Smooth muscle cell (in vitro differentiated cells): ENCODE results near the gene TCF12. TPM values are rescaled to one million over a fixed set of nuclear protein-coding genes. Genes with fewer than 3 reads are reported as not detected.

Experiments used
- DNase-seq: peaks from one replicate; lab custom pipeline; 2025; ENCODE audit not compliant: unreplicated experiment; lab: John Stamatoyannopoulos, UW
- H2AFZ ChIP-seq: fragments of 200-600 bp; sonication (generic); 2 replicates; pipeline ENCODE4 v1.6.0; 2016; ENCODE audit warnings: antibody characterized with exemption, low read depth, mild to moderate bottlenecking
- H3F3A ChIP-seq: fragments of 200-600 bp; sonication (generic); 2 replicates; pipeline ENCODE4 v1.6.0; 2017; ENCODE audit warnings: antibody characterized with exemption, low read depth
- H3K27ac ChIP-seq: fragments of 200-600 bp; sonication (generic); 2 replicates; pipeline ENCODE4 v1.5.1; 2016; ENCODE audit warnings: low read depth, mild to moderate bottlenecking
- H3K27me3 ChIP-seq: fragments of 200-600 bp; sonication (generic); 2 replicates; pipeline ENCODE4 v1.6.1; 2016; ENCODE audit warnings: low read depth, mild to moderate bottlenecking
- H3K36me3 ChIP-seq: fragments of 200-600 bp; sonication (generic); 2 replicates; pipeline ENCODE4 v1.5.1; 2016; ENCODE audit warnings: low read depth
- H3K4me1 ChIP-seq: fragments of 200-600 bp; sonication (generic); 2 replicates; pipeline ENCODE4 v1.5.1; 2016; ENCODE audit warnings: low read depth
- H3K4me2 ChIP-seq: fragments of 200-600 bp; sonication (generic); 2 replicates; pipeline ENCODE4 v1.6.0; 2016; ENCODE audit warnings: mild to moderate bottlenecking
- H3K4me3 ChIP-seq: fragments of 200-600 bp; sonication (generic); 2 replicates; pipeline ENCODE4 v1.5.1; 2016; ENCODE audit warnings: mild to moderate bottlenecking
- H3K79me2 ChIP-seq: fragments of 200-600 bp; sonication (generic); 2 replicates; pipeline ENCODE4 v1.6.0; 2016; ENCODE audit warnings: low read depth, mild to moderate bottlenecking
- H3K9ac ChIP-seq: fragments of 200-600 bp; sonication (generic); 2 replicates; pipeline ENCODE4 v1.6.0; 2016; ENCODE audit warnings: low read depth
- H3K9me3 ChIP-seq: fragments of 200-600 bp; sonication (generic); replicated peaks from 2 replicates; pipeline ENCODE4 v1.5.1; 2016; ENCODE audit warnings: low read depth
- H4K20me1 ChIP-seq: fragments of 200-600 bp; sonication (generic); 2 replicates; pipeline ENCODE4 v1.6.0; 2016; ENCODE audit warnings: low read depth
- WGBS: methylation state at CpG from one replicate; pipeline ENCODE4 v1.1.7; 2016; ENCODE audit warnings: low lambda C conversion rate; 5-methylcytosine and 5-hydroxymethylcytosine counted together
- polyA plus RNA-seq: library from polyadenylated mRNA; unstranded; fragments of >200 nt; fragmentation: Nextera tagmentation; extraction: Ambion mirVana; gene quantifications from 2 replicates; pipeline ENCODE4 v1.2.1, GENCODE V29; 2016
- total RNA-seq: library from RNA; depleted of rRNA; stranded (reverse); fragments of >200 nt; gene quantifications from 2 replicates; pipeline ENCODE4 v1.2.3, GENCODE V29; 2014
- TF ChIP-seq, protein P1 (sequence below): fragments of 200-600 bp; sonication (generic); IDR thresholded peaks from 2 replicates; pipeline ENCODE4 v1.5.1; 2017; ENCODE audit warnings: borderline replicate concordance, mild to moderate bottlenecking, antibody characterized with exemption; ENCODE audit not compliant: insufficient read depth, poor library complexity, severe bottlenecking

Gene TCF12
- total and polyA plus RNA-seq, 2 experiments from 2014 or later = 54.1 to 302 TPM

DNA sequence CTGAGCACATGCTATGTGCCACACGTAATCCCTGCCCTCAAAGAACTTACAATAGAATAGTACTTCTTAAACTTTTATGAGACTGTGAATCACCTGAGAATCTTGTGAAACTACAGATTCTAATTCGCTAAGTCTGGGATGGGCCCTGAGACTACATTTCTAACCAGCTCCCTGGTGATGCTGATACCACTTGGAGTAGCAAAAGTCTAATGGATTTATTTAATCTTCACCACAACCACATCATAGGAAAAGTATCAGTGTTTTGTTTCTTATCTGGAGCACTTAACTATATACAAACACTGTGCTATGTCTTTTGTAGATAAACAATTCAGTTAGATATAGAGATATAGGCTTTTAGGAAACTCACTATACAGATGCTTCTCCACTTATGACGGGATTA is 23.8 kb upstream of the TCF12 start:
- Histone ChIP-seq H3K4me2 (no peak overlapping the region), H3K27ac (no peak overlapping the region), H3K4me3 (no peak overlapping the region), H4K20me1 (no peaks in the 10 kb centered on the region), H3K9ac (no peak overlapping the region), H3F3A (no peaks in the 10 kb centered on the region), H3K4me1 (no peaks in the 10 kb centered on the region), H3K36me3 (no peaks in the 10 kb centered on the region), H2AFZ (no peak overlapping the region), H3K79me2 (no peaks in the 10 kb centered on the region), H3K27me3 (no peaks in the 10 kb centered on the region), H3K9me3 (no peaks in the 10 kb centered on the region)
- TF ChIP-seq, protein P1, sequence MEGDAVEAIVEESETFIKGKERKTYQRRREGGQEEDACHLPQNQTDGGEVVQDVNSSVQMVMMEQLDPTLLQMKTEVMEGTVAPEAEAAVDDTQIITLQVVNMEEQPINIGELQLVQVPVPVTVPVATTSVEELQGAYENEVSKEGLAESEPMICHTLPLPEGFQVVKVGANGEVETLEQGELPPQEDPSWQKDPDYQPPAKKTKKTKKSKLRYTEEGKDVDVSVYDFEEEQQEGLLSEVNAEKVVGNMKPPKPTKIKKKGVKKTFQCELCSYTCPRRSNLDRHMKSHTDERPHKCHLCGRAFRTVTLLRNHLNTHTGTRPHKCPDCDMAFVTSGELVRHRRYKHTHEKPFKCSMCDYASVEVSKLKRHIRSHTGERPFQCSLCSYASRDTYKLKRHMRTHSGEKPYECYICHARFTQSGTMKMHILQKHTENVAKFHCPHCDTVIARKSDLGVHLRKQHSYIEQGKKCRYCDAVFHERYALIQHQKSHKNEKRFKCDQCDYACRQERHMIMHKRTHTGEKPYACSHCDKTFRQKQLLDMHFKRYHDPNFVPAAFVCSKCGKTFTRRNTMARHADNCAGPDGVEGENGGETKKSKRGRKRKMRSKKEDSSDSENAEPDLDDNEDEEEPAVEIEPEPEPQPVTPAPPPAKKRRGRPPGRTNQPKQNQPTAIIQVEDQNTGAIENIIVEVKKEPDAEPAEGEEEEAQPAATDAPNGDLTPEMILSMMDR = no peak
- WGBS = 54% methylated on average over 3 of the region's 3 CpGs
- no peak for DNase-seq

DNA sequence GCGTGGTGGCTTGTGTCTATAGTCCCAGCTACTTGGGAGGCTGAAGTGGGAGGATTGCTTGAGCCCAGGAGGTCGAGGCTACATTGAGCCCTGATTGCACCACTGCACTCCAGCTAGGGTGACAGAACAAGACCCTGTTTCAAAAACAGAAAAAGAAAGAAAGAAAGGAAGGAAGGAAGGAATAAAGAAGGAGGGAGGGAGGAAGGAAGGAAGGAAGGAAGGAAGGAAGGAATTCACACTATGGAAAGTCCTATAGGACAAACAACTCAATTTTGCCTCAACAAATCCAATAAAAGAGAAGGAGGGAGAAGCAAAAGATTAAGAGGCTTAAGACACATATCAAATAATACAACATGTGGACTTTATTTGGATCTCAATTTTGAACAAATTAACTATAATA is 16.5 kb upstream of the TCF12 start:
- DNase-seq = no peak
- no peaks in the 10 kb centered on the region for H3K79me2 ChIP-seq
- no peaks in the 10 kb centered on the region for H3F3A ChIP-seq
- no peak overlapping the region for H3K27ac ChIP-seq
- H3K36me3 ChIP-seq = no peaks in the 10 kb centered on the region
- H3K4me3 ChIP-seq = no peak overlapping the region
- no peaks in the 10 kb centered on the region for H3K27me3 ChIP-seq
- WGBS = 89% methylated on average over 2 of the region's 2 CpGs
- H3K4me1 ChIP-seq = no peaks in the 10 kb centered on the region
- H2AFZ ChIP-seq = no peak overlapping the region
- no peaks in the 10 kb centered on the region for H4K20me1 ChIP-seq
- TF ChIP-seq, protein P1 = no peak
- H3K9ac ChIP-seq = no peak overlapping the region
- no peak overlapping the region for H3K4me2 ChIP-seq
- H3K9me3 ChIP-seq = no peaks in the 10 kb centered on the region

DNA sequence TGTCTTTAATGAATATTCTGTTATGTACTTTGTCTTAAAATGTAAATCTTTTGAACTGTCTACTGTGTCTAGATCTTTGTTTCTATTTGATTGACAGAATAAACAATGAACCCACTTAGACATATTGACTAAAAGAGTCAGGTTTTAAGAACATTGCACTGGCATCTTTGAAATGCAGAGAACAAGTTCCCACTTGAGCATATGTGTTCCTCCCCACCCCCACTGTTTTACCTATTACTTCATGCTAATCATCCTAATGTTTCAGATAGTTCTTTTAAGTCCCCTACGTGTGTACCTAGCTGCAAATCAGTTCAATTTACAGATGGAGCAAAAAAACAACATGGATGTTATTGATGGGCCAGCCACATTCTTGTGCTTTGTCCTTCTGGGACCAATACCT is 11.7 kb upstream of the TCF12 start:
- Histone ChIP-seq H3K9ac (no peak overlapping the region), H3K27me3 (no peaks in the 10 kb centered on the region), H3K9me3 (no peaks in the 10 kb centered on the region), H3K4me3 (no peak overlapping the region), H3K4me2 (no peak overlapping the region), H3K4me1 (no peaks in the 10 kb centered on the region), H3K79me2 (no peaks in the 10 kb centered on the region), H3K36me3 (no peaks in the 10 kb centered on the region), H2AFZ (no peak overlapping the region), H3K27ac (no peak overlapping the region), H3F3A (no peaks in the 10 kb centered on the region), H4K20me1 (no peaks in the 10 kb centered on the region)
- no peak for DNase-seq
- TF ChIP-seq, protein P1 = no peak
- 49% methylated on average over 1 of the region's 1 CpG for WGBS

DNA sequence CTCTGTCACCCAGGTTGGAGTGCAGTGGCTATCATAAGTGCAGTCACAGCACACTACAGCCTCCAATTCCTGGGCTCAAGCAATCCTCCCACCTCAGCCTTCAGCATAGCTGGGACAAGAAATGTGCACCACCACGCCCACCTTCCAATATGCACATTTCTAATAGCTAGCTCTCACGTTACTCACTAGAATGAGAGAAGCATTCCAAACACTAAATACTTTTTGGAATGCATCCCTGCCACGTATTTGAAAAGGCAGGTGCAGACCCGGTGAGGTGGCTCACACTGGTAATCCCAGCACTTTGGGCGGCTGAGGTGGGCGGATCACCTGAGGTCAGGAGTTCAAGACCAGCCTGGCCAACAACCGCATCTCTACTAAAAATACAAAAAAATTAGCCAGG is 7.6 kb upstream of the TCF12 start:
- Histone ChIP-seq H3K4me3 (no peak overlapping the region), H3K4me1 (no peaks in the 10 kb centered on the region), H3K9me3 (no peaks in the 10 kb centered on the region), H3F3A (no peaks in the 10 kb centered on the region), H3K27ac (no peak overlapping the region), H3K36me3 (no peaks in the 10 kb centered on the region), H3K9ac (no peak overlapping the region), H3K4me2 (no peak overlapping the region), H2AFZ (no peak overlapping the region), H3K27me3 (no peaks in the 10 kb centered on the region), H3K79me2 (no peaks in the 10 kb centered on the region), H4K20me1 (no peaks in the 10 kb centered on the region)
- no peak for DNase-seq
- TF ChIP-seq, protein P1 = no peak
- 76% methylated on average over 7 of the region's 7 CpGs for WGBS
